Gastrocnemius medialis (tissue), 4 donors: ENCODE results near the gene SPI1. TPM values are rescaled to one million over a fixed set of nuclear protein-coding genes. Genes with fewer than 3 reads are reported as not detected.

Experiments
- ATAC-seq, 2 donors: fragments of 150-250 bp; one replicate each; pipeline ENCODE4 v1.9.1; 2016
- DNase-seq, 2 donors: peaks; one replicate each; pipeline ENCODE4 v3.0.0-alpha.2; 2019
- H3K27ac ChIP-seq, 4 donors: fragments of 200-600 bp; sonication (generic); 1 replicate in 1 of 4; 2 replicates in 3 of 4; pipeline ENCODE4 v1.5.1; 2016 to 2018; ENCODE audit warnings: mild to moderate bottlenecking in 2 of 4, moderate library complexity in 1 of 4
- H3K27me3 ChIP-seq, 3 donors: fragments of 200-600 bp; sonication (generic) in 2 of 3; 1 replicate in 1 of 3; 2 replicates in 2 of 3; pipeline versions ENCODE4 v1.5.1 to v1.6.0; 2016 to 2019; ENCODE audit warnings: mild to moderate bottlenecking in 1 of 3, moderate library complexity in 1 of 3
- H3K36me3 ChIP-seq, 2 donors: fragments of 200-600 bp; sonication (generic) in 1 of 2; one replicate each; pipeline ENCODE4 v1.5.1; 2017 to 2018
- H3K4me1 ChIP-seq, 2 donors: fragments of 200-600 bp; sonication (generic) in 1 of 2; one replicate each; pipeline ENCODE4 v1.5.1; 2016 to 2017; ENCODE audit warnings: mild to moderate bottlenecking in 2 of 2
- H3K4me3 ChIP-seq, 4 donors: fragments of 200-600 bp; sonication (generic) in 3 of 4; 1 replicate in 1 of 4; 2 replicates in 3 of 4; pipeline ENCODE4 v1.5.1; 2016 to 2019; ENCODE audit warnings: mild to moderate bottlenecking in 2 of 4
- H3K9me3 ChIP-seq, 3 donors: fragments of 200-600 bp; sonication (generic) in 2 of 3; 1 replicate in 1 of 3; 2 replicates in 2 of 3; pipeline ENCODE4 v1.5.1; 2016 to 2019
- POLR2A ChIP-seq, 2 donors: fragments of 450-650 bp; IDR thresholded peaks; one replicate each; pipeline ENCODE4 v1.6.1; 2017; ENCODE audit warnings: antibody characterized with exemption in 2 of 2, mild to moderate bottlenecking in 2 of 2, moderate library complexity in 2 of 2
- in situ Hi-C, 4 donors: fragments of 200-750 bp; cut with MboI; loops; one replicate each; pipeline versions ENCODE4 v1.15.0 to v1.8.0; 2017; ENCODE audit warnings: low sequenced_read_pairs in 4 of 4
- intact Hi-C: fragments of 100-400 bp; cut with DNase I; formaldehyde crosslinking; loops from one replicate; pipeline ENCODE4 v1.15.1; 2023; ENCODE audit warnings: low total_unique reads
- total RNA-seq, 4 donors: library from RNA; depleted of rRNA; stranded (reverse); fragments of >200 nt; gene quantifications; one replicate each; pipeline versions ENCODE4 v1.1.0 to v1.2.3, GENCODE V29; 2016
- TF ChIP-seq, protein P1 (sequence below), 5 experiments: fragments of 450-650 bp in 3 of 5; fragments of 200-600 bp in 2 of 5; sonication (generic) in 2 of 5; IDR thresholded peaks in 4 of 5; conservative IDR thresholded peaks in 1 of 5; 1 replicate in 4 of 5; 2 replicates in 1 of 5; pipeline ENCODE4 v1.5.1; 2016 to 2019; ENCODE audit warnings: antibody characterized with exemption in 5 of 5, mild to moderate bottlenecking in 3 of 5, moderate library complexity in 3 of 5

Gene SPI1
- total RNA-seq, 4 donors from 2014 or later: 0.44 to 7.0 (median 4.2) TPM

DNA sequence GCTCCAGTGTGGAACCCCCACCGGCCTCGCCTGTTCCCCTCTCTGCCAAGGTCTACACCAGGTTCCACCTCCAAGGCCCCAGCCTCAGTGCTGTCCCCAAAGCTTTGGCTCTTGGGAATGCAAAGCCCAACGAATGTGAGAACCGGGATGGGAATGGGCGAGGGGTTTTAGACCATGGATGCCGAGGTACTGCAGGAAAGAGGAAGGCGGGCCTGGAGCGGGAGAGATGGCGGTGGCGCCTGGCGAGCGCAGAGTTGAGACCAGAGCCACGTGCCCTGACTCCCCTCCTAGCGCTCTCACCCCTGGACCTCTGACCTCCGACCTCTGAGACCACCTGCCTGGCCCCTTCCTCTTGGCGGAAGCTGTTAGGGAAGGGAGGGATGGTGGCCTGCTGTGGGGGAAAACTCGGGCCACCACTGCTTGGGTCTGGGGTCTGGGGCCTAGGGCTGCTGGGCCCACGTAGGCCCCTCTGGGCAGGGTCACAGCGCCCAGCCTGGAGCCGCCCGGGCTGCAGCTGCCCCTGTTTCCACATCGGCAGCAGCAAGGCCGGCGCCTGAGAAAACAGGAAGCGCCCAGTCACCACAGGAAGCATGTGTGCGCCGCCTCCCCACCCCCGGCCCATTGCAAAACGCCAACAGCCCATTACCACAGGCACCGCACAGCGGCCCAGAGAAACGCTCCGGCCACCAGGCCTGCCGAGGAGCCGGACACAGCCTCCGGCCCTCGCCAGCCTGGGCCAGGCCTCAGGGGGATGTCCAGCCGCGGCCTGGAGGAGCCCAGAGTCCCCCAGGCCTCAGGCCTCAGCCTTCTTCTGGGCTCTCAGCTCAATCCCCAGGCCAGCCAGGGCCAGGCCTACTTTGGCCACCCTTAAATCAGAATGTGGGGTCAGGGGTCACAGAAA lies 16.2 kb upstream of the SPI1 start:
- peak overlapping the region in 1 of 4 donors; percentile 18 for H3K4me3 ChIP-seq
- no peaks in the 10 kb centered on the region for H3K36me3 ChIP-seq
- intact Hi-C loops (no loop called here), in situ Hi-C loops (no loop called here)
- H3K27ac ChIP-seq: peak overlapping the region; percentile 72 to 82 (median 80)
- H3K9me3 ChIP-seq: no peaks in the 10 kb centered on the region
- H3K4me1 ChIP-seq: peaks cover 6 to 22% of the 10 kb centered on the region in 2 donors
- DNase-seq: no peak
- TF ChIP-seq, protein P1, sequence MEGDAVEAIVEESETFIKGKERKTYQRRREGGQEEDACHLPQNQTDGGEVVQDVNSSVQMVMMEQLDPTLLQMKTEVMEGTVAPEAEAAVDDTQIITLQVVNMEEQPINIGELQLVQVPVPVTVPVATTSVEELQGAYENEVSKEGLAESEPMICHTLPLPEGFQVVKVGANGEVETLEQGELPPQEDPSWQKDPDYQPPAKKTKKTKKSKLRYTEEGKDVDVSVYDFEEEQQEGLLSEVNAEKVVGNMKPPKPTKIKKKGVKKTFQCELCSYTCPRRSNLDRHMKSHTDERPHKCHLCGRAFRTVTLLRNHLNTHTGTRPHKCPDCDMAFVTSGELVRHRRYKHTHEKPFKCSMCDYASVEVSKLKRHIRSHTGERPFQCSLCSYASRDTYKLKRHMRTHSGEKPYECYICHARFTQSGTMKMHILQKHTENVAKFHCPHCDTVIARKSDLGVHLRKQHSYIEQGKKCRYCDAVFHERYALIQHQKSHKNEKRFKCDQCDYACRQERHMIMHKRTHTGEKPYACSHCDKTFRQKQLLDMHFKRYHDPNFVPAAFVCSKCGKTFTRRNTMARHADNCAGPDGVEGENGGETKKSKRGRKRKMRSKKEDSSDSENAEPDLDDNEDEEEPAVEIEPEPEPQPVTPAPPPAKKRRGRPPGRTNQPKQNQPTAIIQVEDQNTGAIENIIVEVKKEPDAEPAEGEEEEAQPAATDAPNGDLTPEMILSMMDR (IDR thresholded peaks at IDR 0.05 in 4 of 5, conservative IDR thresholded peaks at IDR 0.05 in 1 of 5): no peak
- peak in 1 of 2 donors; percentile 22 for TF ChIP-seq POLR2A (IDR thresholded peaks at IDR 0.05)
- no peak for ATAC-seq
- no peaks in the 10 kb centered on the region for H3K27me3 ChIP-seq

DNA sequence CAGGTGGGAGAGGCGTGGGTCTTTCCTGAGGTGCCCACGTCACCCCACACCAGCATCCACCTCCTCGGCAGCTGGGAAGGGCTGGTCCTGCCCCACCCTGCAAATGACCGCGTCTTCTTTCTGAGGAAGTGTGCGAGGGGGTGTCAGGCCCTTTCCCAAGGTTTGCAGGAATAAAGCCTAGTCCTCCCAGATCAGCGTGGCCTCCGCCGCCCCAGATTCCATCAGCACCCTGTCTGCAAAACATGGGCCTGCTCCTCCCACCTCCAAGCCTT lies 15.6 kb upstream of the SPI1 start:
- no peak for TF ChIP-seq POLR2A (IDR thresholded peaks at IDR 0.05)
- TF ChIP-seq, protein P1 (IDR thresholded peaks at IDR 0.05 in 4 of 5, conservative IDR thresholded peaks at IDR 0.05 in 1 of 5): no peak
- Histone ChIP-seq H3K4me1 (peaks cover 6 to 22% of the 10 kb centered on the region in 2 donors), H3K4me3 (no peak overlapping the region), H3K27ac (peak overlapping the region in 3 of 4 donors; percentile 78 to 82 (median 82)), H3K36me3 (no peaks in the 10 kb centered on the region), H3K27me3 (no peaks in the 10 kb centered on the region), H3K9me3 (no peaks in the 10 kb centered on the region)
- in situ Hi-C loops: no loop called here
- DNase-seq (no peak), ATAC-seq (no peak)
- intact Hi-C loops: no loop called here

DNA sequence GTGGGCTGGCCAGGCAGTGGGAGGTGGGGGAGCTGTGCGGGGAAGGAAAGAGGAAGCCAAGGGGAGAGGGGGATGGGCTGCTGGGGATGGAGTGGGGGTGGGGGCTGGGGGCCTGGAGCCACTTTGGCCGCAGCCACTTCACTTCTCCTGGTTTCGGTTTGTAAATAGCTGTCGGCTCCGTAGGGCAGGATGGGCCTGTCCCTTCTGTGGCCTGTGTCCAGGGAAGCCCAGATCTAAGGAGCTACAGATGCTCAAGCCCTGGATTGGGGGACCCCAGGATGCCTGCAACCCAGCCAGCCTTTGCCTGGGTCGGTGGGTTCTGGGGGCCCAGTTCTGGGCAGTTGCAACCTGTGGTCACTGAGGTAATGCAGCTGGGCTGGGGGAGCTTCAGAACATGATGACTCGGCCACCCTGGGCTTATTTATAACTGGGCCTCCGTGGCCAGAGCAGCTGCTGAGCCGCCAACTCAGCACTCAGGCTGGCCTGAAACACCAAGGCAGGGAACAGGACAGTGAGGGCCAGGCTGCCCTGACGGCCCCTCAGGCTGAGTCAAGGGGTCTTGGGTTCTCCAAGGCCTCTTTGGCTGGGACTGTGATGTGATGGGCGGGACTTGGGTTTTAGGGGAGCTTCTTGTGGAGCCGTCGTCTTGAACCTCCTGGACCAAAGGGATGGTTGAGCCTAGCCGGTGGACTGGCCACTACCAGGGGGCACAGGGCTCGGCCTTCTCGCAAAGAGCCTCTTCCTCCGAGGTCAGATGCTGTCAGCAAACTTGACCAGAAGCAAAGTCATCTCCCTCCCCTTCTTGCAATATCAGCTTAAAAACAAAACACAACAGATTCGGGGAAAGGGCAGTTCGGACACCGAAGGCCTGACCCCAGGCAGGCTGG lies 15.1 kb upstream of the SPI1 start:
- Histone ChIP-seq H3K36me3 (no peaks in the 10 kb centered on the region), H3K4me3 (peak overlapping the region in 1 of 4 donors; percentile 7), H3K27me3 (no peaks in the 10 kb centered on the region), H3K27ac (peak overlapping the region; percentile 49 to 82 (median 80)), H3K9me3 (no peaks in the 10 kb centered on the region), H3K4me1 (peaks cover 6 to 22% of the 10 kb centered on the region in 2 donors)
- DNase-seq (peak; percentile 57 to 77), ATAC-seq (peak; percentile 89 to 92)
- intact Hi-C loops (no loop called here), in situ Hi-C loops (no loop called here)
- no peak for TF ChIP-seq POLR2A (IDR thresholded peaks at IDR 0.05)
- TF ChIP-seq, protein P1 (IDR thresholded peaks at IDR 0.05 in 4 of 5, conservative IDR thresholded peaks at IDR 0.05 in 1 of 5): no peak

DNA sequence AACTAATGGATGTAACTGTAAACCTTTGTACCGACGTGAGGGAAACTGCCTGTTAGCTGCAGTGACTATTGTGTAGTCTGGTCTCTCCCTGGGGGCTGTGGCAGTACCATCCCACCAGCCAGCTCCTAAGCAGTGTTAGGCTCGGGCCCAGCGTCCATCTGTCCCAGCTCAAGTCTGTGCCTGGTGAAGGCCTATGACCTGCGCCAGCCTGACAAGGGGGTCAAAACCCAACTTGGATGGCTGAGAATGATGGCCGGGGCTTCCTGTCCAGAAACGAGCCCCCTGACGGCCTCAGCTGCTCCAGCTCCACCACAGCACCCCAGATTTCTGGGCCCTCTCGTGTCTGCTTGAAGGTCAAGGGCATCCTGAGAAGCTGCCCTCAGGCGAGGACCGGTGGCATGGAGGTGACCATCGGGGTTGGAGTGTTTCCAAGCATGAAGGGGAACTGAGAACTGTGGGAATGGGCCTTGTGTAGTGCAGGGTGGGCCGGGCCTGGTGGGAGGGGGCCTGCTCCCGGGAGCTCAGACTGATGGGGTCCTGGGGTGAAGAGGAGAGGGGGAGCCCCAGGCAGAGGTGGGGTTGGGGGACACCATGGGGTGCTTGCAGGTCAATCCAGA lies 14.3 kb upstream of the SPI1 start:
- ATAC-seq: no peak
- intact Hi-C loops (no loop called here), in situ Hi-C loops (no loop called here)
- no peak for DNase-seq
- H3K27me3 ChIP-seq: no peaks in the 10 kb centered on the region
- H3K27ac ChIP-seq: peak overlapping the region in 3 of 4 donors; percentile 78 to 82 (median 82)
- TF ChIP-seq POLR2A (IDR thresholded peaks at IDR 0.05): no peak
- TF ChIP-seq, protein P1 (IDR thresholded peaks at IDR 0.05 in 4 of 5, conservative IDR thresholded peaks at IDR 0.05 in 1 of 5): no peak
- H3K4me1 ChIP-seq: peaks cover 6 to 22% of the 10 kb centered on the region in 2 donors
- no peaks in the 10 kb centered on the region for H3K9me3 ChIP-seq
- no peak overlapping the region for H3K4me3 ChIP-seq
- H3K36me3 ChIP-seq: no peaks in the 10 kb centered on the region
